Keratinocyte (primary cell): ENCODE measurements around the gene PSMC3.

Source experiments
- EZH2 ChIP-seq: IDR thresholded peaks from one replicate; pipeline ENCODE4 v1.6.1; 2012; ENCODE audit warnings: inconsistent platforms, mild to moderate bottlenecking, low read length, moderate library complexity
- TF ChIP-seq, protein P1 (sequence below), 3 experiments: IDR thresholded peaks in 1 of 3; conservative IDR thresholded peaks in 1 of 3; optimal IDR thresholded peaks in 1 of 3; 2 replicates in 2 of 3; 3 replicates in 1 of 3; pipeline versions ENCODE3 to v1.5.1; 2011; ENCODE audit warnings: low read length in 3 of 3, mild to moderate bottlenecking in 3 of 3, moderate library complexity in 2 of 3, control low read depth in 1 of 3, inconsistent platforms in 1 of 3; ENCODE audit not compliant: insufficient read depth in 2 of 3; ENCODE audit errors: extremely low read depth in 1 of 3

GRCh38 chr11:47434011-47434786 is 8.0 kb upstream of the PSMC3 start:
- TF ChIP-seq, protein P1, sequence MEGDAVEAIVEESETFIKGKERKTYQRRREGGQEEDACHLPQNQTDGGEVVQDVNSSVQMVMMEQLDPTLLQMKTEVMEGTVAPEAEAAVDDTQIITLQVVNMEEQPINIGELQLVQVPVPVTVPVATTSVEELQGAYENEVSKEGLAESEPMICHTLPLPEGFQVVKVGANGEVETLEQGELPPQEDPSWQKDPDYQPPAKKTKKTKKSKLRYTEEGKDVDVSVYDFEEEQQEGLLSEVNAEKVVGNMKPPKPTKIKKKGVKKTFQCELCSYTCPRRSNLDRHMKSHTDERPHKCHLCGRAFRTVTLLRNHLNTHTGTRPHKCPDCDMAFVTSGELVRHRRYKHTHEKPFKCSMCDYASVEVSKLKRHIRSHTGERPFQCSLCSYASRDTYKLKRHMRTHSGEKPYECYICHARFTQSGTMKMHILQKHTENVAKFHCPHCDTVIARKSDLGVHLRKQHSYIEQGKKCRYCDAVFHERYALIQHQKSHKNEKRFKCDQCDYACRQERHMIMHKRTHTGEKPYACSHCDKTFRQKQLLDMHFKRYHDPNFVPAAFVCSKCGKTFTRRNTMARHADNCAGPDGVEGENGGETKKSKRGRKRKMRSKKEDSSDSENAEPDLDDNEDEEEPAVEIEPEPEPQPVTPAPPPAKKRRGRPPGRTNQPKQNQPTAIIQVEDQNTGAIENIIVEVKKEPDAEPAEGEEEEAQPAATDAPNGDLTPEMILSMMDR (optimal IDR thresholded peaks at IDR 0.05 in 1 of 3, IDR thresholded peaks at IDR 0.05 in 1 of 3, conservative IDR thresholded peaks at IDR 0.05 in 1 of 3; ENCODE audit: extremely low read depth in 1 of 3, insufficient read depth in 2 of 3, low read length in 3 of 3): no peak
- TF ChIP-seq EZH2: no peak
